Parathyroid adenoma (tissue), 2 donors: ENCODE data around the gene CSMD2.

Source experiments
- H2AFZ ChIP-seq: fragments of 300-600 bp; sonication (generic); one replicate; pipeline ENCODE4 v1.7.0; 2017; ENCODE audit warnings: antibody characterized with exemption, mild to moderate bottlenecking
- H3K27ac ChIP-seq: fragments of 300-600 bp; sonication (generic); one replicate; pipeline ENCODE4 v1.7.0; 2017
- H3K27me3 ChIP-seq: fragments of 300-600 bp; sonication (generic); one replicate; pipeline ENCODE4 v1.7.0; 2017; ENCODE audit warnings: low read length; ENCODE audit not compliant: control insufficient read depth, insufficient read depth
- H3K36me3 ChIP-seq: fragments of 300-600 bp; sonication (generic); one replicate; pipeline ENCODE4 v1.7.0; 2017; ENCODE audit warnings: low read length; ENCODE audit not compliant: control insufficient read depth, insufficient read depth
- H3K4me1 ChIP-seq: fragments of 300-600 bp; sonication (generic); one replicate; pipeline ENCODE4 v1.7.0; 2017; ENCODE audit warnings: control low read depth
- H3K4me2 ChIP-seq: fragments of 300-600 bp; sonication (generic); one replicate; pipeline ENCODE4 v1.7.0; 2017; ENCODE audit warnings: low read length
- H3K4me3 ChIP-seq: fragments of 300-600 bp; sonication (generic); one replicate; pipeline ENCODE4 v1.7.0; 2017; ENCODE audit warnings: low read depth, low read length
- H3K79me2 ChIP-seq: fragments of 300-600 bp; sonication (generic); one replicate; pipeline ENCODE4 v1.7.0; 2017; ENCODE audit warnings: control low read depth
- H3K9ac ChIP-seq: fragments of 300-600 bp; sonication (generic); one replicate; pipeline ENCODE4 v1.7.0; 2017; ENCODE audit warnings: mild to moderate bottlenecking
- H3K9me3 ChIP-seq: fragments of 300-600 bp; sonication (generic); one replicate; pipeline ENCODE4 v1.7.0; 2017; ENCODE audit warnings: low read length; ENCODE audit not compliant: control insufficient read depth
- TF ChIP-seq, protein P1 (sequence below): fragments of 300-600 bp; sonication (generic); IDR thresholded peaks from one replicate; pipeline ENCODE4 v1.7.0; 2017; ENCODE audit warnings: antibody characterized with exemption, mild to moderate bottlenecking
- donor health status: primary hyperparathyroidism.

The CSMD2 gene

DNA sequence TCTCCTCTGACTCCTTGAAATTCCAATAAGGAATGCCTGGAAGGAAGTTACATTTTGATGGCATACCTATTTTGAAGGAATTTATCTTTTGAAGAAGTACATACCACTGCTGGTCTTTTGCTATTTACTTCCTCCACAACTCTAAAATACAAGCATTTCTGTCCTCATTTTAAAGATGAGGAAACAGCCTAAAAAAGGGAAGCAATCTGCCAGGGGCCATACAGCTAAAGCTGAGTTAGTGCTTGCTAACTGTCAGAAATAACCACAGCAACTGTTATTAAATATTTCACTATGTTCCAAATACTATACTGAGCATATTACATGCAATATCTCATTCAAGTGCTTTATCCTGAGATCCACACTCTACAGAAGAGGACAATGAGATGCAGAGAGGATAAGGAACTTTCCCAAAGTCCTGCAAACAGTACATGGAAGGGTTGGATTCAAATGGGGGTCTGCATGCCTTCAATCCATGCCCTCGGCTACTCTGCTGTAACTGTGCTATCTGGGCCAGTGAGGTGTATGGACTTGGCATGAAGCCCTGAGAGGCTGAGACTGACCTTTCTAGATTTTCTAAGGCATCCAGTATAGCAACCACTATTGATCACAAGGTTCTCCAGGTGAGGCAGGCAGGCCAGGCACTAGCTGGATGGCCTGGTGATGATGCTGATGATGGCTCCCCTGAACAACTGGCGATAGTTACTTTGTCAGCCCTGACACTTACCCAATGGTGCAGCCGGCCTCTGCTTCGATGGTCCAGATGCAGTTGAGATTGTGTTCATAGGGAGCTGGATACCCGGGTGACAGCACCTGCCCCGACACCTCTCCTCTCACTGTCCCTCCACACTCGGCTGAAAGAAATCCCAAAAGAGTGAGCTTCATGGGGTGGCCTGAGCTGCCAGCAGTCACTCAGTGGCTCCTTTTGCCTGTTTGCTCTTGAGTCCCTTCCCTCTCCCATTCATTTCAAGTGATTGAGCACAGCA lies 472.5 kb downstream of the CSMD2 start:
- Histone ChIP-seq H3K4me2 (no peak overlapping the region), H3K27ac (no peak overlapping the region), H3K36me3 (no peaks in the 10 kb centered on the region), H2AFZ (no peak overlapping the region), H3K79me2 (no peaks in the 10 kb centered on the region), H3K4me1 (no peaks in the 10 kb centered on the region), H3K27me3 (no peaks in the 10 kb centered on the region), H3K9ac (no peak overlapping the region), H3K4me3 (no peak overlapping the region), H3K9me3 (no peaks in the 10 kb centered on the region)
- TF ChIP-seq, protein P1, sequence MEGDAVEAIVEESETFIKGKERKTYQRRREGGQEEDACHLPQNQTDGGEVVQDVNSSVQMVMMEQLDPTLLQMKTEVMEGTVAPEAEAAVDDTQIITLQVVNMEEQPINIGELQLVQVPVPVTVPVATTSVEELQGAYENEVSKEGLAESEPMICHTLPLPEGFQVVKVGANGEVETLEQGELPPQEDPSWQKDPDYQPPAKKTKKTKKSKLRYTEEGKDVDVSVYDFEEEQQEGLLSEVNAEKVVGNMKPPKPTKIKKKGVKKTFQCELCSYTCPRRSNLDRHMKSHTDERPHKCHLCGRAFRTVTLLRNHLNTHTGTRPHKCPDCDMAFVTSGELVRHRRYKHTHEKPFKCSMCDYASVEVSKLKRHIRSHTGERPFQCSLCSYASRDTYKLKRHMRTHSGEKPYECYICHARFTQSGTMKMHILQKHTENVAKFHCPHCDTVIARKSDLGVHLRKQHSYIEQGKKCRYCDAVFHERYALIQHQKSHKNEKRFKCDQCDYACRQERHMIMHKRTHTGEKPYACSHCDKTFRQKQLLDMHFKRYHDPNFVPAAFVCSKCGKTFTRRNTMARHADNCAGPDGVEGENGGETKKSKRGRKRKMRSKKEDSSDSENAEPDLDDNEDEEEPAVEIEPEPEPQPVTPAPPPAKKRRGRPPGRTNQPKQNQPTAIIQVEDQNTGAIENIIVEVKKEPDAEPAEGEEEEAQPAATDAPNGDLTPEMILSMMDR: no peak

DNA sequence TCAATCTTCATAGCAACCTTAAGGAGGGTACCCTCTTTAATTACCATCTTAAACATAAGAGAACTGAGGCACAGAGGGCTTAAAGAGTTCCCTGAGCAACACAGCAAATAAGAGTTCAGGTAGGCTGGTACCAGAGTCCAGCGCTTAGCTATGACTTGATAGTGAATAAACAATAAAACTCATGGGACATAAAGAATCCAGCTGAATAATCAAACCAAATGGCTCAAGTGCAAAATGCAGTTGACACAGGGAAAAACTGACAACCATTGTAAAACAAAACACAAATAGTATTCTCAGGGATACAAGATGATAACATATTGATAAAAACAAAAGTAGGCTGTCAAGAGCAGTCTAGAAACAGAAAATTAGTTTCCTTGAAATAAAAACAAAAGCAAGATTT lies 478.0 kb downstream of the CSMD2 start:
- no peaks in the 10 kb centered on the region for H3K27me3 ChIP-seq

DNA sequence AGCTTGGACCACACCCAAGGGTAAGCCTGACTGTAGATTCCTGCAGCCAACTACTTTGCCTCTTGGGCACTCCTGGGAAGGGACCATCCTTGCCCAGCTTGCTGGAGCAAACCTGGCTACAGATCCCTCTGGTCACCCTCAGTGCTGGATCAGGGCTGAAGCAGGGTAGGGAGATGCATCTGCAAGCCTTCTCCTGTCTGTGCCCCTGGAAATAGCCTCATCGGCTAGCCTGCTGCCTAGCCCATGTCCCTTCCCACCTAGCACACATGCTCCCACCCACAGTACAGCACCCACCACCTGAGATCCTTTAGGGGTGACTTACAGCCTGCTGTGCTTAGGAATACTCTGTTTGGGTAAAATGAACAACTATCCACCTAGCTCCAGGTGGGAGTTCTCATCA lies 478.5 kb downstream of the CSMD2 start:
- Histone ChIP-seq H2AFZ (no peak overlapping the region), H3K79me2 (no peaks in the 10 kb centered on the region), H3K27ac (no peak overlapping the region), H3K4me3 (no peak overlapping the region), H3K4me2 (no peak overlapping the region), H3K36me3 (no peaks in the 10 kb centered on the region), H3K27me3 (no peaks in the 10 kb centered on the region), H3K9me3 (no peaks in the 10 kb centered on the region), H3K4me1 (no peaks in the 10 kb centered on the region), H3K9ac (no peak overlapping the region)
- TF ChIP-seq, protein P1: no peak

More for the DNA sequence above, 478.0 kb downstream of the CSMD2 start:
- H2AFZ ChIP-seq: no peak overlapping the region
- H3K4me2 ChIP-seq: no peak overlapping the region
- no peak overlapping the region for H3K27ac ChIP-seq
- no peak overlapping the region for H3K4me3 ChIP-seq
- no peaks in the 10 kb centered on the region for H3K79me2 ChIP-seq
- no peaks in the 10 kb centered on the region for H3K9me3 ChIP-seq
- H3K9ac ChIP-seq: no peak overlapping the region
- H3K36me3 ChIP-seq: no peaks in the 10 kb centered on the region
- TF ChIP-seq, protein P1: no peak
- H3K4me1 ChIP-seq: no peaks in the 10 kb centered on the region

DNA sequence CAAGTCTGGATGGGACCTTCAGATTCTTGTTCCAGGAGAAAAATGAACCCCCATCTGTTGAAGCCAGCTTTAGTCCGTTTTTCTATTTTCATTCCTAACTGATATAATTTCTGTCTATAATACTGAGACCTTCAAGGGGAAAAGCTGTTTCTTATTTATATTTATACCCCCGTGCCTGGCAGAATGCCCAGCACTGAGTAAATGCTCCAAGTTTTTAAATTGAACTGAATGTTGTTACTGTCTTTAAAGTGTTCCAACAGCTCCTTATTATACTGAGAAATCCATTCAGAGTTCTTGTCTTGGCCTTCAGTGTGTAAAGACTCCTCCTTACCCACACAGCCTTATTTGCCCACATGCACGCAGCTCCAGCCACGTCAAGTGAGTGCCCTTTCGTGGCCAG lies 479.8 kb downstream of the CSMD2 start:
- TF ChIP-seq, protein P1: no peak
- no peaks in the 10 kb centered on the region for H3K27me3 ChIP-seq
- no peaks in the 10 kb centered on the region for H3K4me1 ChIP-seq

More for the DNA sequence above, 479.8 kb downstream of the CSMD2 start:
- H3K27ac ChIP-seq: no peak overlapping the region
- no peak overlapping the region for H3K4me3 ChIP-seq
- no peak overlapping the region for H3K4me2 ChIP-seq
- no peak overlapping the region for H2AFZ ChIP-seq
- H3K9ac ChIP-seq: no peak overlapping the region
- no peaks in the 10 kb centered on the region for H3K79me2 ChIP-seq
- H3K9me3 ChIP-seq: no peaks in the 10 kb centered on the region
- no peaks in the 10 kb centered on the region for H3K36me3 ChIP-seq
